ENCODE data around the gene AARS2.

DNA sequence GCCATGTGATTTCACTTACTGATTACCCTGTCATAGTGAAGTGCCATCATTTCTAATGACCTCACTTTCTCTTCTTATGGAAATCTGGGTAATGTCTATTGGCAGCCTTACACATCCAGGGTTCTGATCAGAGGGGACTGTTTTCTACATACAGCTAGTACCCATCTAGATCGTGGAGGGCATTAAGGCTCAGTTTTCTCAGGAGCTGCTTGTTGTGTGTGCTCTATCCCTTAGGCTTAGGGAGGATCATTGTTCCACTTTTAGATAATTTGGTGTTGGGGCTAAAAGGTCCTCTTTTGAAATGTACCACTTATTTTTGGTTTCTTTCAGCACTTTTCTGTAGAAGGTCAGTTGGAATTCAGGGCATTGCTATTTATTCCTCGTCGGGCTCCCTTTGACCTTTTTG, 62.4 kb downstream of the AARS2 start:
- TF ChIP-seq POLR2AphosphoS5 (IDR thresholded peaks at IDR 0.05; ENCODE audit: low read depth, low read length): no peak; the same call in 1 of the 2 replicates
- peak in 1 of 2 experiments; percentile 70; a peak in 2 of 3 replicates for TF ChIP-seq POLR2A (IDR thresholded peaks at IDR 0.05; ENCODE audit: control extremely low read depth in 1 of 2, low read depth in 2 of 2, low read length in 2 of 2)
- TF ChIP-seq SIX5 (IDR thresholded peaks at IDR 0.05; ENCODE audit: low read depth, low read length): no peak
- TF ChIP-seq JUN (IDR thresholded peaks at IDR 0.05; ENCODE audit: low read depth, low read length): no peak
- TF ChIP-seq, protein P1, sequence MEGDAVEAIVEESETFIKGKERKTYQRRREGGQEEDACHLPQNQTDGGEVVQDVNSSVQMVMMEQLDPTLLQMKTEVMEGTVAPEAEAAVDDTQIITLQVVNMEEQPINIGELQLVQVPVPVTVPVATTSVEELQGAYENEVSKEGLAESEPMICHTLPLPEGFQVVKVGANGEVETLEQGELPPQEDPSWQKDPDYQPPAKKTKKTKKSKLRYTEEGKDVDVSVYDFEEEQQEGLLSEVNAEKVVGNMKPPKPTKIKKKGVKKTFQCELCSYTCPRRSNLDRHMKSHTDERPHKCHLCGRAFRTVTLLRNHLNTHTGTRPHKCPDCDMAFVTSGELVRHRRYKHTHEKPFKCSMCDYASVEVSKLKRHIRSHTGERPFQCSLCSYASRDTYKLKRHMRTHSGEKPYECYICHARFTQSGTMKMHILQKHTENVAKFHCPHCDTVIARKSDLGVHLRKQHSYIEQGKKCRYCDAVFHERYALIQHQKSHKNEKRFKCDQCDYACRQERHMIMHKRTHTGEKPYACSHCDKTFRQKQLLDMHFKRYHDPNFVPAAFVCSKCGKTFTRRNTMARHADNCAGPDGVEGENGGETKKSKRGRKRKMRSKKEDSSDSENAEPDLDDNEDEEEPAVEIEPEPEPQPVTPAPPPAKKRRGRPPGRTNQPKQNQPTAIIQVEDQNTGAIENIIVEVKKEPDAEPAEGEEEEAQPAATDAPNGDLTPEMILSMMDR (IDR thresholded peaks at IDR 0.05; ENCODE audit: control extremely low read depth in 1 of 3, insufficient read depth in 1 of 3, low read depth in 1 of 3, low read length in 3 of 3): no peak
- TF ChIP-seq TAF1 (IDR thresholded peaks at IDR 0.05; ENCODE audit: low read depth, low read length): no peak
- TF ChIP-seq, protein P2, sequence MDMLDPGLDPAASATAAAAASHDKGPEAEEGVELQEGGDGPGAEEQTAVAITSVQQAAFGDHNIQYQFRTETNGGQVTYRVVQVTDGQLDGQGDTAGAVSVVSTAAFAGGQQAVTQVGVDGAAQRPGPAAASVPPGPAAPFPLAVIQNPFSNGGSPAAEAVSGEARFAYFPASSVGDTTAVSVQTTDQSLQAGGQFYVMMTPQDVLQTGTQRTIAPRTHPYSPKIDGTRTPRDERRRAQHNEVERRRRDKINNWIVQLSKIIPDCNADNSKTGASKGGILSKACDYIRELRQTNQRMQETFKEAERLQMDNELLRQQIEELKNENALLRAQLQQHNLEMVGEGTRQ (IDR thresholded peaks at IDR 0.05; ENCODE audit: low read length): no peak
- no peak for TF ChIP-seq FOSL1 (IDR thresholded peaks at IDR 0.05; ENCODE audit: insufficient read depth, low read depth, low read length)
- TF ChIP-seq CHD1 (IDR thresholded peaks at IDR 0.05; ENCODE audit: low read depth, low read length): no peak
- TF ChIP-seq SIRT6 (IDR thresholded peaks at IDR 0.05; ENCODE audit: low read length): no peak
- no peak for TF ChIP-seq EZH2 (IDR thresholded peaks at IDR 0.05; ENCODE audit: low read depth, low read length, severe bottlenecking)
